GM19324 (cell line): ENCODE measurements around the gene SPINK2.

ENCODE experiments used
- ATAC-seq: cut with Tn5 transposase; IDR thresholded peaks from one replicate; pipeline ENCODE4 v1.9.1; 2021; ENCODE audit warnings: mild to moderate bottlenecking, moderate library complexity; ENCODE audit not compliant: unreplicated experiment, low FRiP score

The SPINK2 gene

DNA sequence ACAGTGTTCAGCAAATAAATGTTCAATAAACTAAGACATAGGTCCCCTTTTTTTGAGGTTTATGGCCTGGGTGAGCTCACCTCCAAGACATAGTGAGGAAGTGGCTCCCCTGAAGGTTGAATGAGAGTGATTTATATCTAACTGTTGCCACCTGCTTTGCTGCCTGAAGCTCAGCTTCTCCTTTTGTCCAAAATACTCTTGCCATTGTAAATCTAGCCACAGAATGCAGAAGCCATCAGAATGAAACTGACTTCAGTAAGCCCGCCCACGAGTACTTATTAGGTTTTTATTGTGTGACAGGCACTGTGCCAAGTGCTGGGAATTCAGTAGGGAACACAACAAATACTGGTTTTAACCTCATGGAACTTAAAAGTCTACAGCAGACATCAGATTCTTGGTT is 18.0 kb downstream of the SPINK2 start:
- ATAC-seq = no peak

DNA sequence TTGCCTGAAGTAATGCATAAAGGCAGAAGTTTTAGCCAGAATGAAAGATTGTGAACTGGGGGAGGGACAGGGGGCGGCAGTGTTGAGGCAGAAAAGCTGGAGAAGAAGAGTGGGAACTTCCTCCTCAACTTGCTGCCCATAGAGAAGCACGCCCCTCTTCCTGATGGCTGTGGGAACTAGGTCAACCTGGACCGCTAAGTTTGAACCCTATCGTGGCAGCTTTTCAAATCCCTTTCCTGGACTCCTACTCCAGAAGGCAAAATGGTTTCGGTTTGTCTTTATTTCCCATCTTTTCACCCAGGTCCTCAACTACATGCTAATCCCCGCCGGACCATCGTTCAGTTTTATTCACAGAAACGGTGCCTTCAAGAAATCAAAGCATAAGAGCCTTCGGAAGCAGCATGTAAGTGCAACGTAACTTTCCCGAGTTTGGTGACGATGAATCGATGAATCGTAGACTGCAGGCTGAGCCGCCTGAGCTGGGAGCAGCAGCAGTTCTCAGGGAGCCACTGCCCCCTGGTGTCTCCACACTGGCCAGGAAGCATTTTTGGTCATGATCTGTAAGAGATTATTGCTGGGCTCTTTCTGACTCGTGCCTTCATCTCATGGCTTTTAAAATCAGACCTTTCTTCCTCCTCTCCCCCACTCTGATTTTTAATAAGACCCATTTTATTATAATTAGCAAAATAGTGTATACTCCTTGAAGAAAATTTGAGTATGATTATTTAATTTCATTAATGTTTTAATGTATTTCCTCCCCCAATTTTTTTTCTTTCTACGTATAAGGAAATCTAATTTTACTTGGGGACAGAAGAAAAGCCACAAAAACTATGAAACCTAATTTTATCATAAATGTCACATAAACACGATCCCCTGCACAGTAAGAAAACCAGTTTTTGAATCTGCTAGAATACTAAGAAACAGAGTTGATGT is 21.4 kb downstream of the SPINK2 start:
- ATAC-seq = peak; percentile 95

DNA sequence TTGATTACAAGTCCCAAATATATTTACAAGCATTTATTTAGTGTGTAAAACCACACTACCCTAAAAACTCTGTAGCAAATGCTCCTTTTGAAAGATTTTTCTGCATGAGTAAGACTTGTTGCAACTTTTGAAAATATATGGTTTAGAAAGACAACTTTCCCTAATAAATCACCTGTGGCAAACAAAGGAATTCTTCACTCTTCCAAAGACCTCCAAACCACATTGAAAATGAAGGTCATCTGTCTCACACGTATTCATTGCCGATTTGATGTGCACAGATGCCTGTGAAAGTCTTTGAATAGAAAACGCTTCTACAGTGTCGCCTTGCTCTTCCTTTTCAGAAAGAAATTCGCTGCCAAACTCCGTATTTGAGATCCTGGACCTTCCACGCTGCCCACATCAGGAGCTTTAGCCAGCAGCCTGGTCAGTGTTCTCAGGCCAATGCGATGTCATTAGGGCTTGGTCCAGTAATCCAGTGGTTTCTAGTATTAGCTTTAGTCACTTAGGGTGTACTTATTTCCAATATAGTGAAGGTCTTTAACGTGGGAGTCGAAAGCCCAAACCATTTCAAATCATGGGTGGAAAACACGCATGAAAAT is 22.2 kb downstream of the SPINK2 start:
- no peak for ATAC-seq

DNA sequence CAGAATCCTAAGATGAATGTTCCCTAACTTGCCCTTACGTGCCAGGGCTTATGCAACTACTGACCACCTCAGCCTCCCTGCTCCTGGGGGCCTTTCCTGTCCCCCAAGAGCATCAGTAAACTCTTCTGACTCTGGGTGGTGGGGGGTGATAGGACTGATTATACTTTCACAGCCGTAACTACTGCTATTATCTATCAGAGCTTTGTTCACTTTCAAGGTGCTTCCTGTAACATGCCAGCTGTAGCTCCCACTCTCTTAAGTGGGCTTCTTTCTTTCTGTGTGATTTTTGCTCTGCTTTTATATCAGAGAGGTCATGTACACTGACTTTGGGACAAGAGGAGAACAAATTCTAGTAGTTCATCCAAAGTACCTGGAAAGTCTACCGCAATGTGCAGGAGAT is 25.3 kb downstream of the SPINK2 start:
- ATAC-seq = no peak

DNA sequence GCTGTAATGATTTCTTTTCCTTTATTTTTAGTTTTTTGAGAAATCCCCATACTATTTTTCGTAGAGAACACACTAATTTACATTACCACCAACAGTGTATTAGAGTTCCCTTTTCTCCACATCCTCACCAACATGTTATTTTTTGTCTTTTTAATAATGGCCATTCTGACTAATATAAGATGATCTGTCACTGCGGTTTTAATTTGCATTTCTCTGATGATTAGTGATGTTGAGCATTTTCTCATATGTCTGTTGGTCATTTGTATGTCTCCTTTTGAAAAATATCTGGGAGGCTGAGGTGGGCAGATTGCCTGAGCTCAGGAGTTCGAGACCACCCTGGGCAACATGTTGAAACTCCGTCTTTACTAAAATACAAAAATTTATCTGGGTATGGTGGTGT is 30.2 kb downstream of the SPINK2 start:
- no peak for ATAC-seq

DNA sequence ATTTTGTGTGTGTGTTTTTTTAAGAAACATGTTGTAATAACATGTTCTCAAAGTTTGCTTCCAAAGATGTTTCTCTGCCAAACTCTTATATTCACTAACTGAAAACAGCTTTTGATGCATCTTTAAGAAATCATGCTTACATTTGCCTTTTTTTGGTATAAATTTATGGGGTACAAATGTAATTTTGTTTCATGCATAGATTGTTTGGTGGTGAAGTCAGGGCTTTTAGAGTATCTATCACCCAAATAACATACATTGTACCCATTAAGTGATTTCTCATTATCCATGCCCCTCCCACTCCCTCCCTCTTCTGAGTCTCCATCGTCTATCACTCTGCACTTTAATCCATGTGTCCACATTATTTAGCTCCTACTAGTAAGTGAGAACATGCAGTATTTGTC is 30.8 kb downstream of the SPINK2 start:
- ATAC-seq = no peak

DNA sequence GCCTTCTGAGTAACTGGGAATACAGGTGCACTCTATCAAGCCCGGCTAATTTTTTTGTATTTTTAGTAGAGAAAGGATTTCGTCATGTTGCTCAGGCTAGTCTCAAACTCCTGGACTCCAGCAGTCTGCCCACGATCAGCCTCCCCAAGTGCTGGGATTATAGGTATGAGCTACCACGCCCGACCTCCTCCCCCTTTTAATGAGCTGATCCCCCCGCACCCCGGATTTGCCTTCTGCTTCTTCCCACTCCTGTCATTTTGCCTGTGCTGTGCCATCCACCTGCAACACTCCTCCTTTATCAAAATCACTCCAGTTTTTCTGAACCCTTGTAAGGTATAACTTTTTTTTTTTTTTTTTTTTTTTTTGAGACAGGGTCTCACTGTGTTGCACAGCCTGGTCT is 33.4 kb downstream of the SPINK2 start:
- ATAC-seq = no peak

DNA sequence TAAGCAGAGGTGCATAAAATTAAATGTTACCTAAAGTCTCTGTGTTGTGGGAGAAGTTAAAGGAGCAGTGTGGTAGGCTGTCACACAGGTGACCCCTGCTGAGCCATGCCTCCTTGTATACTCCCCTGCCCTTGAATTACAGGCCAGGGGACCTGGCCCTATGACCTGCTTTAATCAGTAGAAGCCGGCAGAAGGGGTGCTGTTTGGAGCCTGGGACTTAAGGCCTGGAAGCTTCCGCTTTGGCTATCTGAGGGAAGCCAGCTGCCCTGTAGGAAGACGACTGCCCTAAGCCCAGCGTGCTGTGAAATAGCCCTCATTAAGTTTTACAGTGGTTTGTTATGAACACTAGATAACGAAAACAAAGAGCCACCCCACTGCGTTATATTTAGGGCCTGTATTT is 34.1 kb downstream of the SPINK2 start:
- ATAC-seq = no peak

DNA sequence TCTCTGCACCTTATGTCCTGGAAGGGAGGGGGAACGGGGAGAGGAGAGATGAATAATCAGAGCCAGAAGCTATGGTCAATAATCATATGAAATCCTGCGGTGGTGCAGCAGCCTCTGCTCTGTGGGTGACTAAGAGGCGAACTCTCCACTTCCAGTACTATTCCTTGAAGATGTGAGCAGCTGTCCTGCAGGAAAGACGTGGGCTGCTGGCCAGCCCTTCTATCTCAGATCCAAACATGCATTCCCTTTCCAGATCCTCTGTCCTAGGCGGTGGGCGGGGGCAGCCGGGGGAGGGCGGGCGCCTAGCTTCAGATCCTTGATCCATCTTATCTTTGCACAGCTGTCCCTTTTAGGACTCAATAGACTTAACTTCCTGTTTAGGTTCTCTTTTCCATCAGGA is 34.5 kb downstream of the SPINK2 start:
- no peak for ATAC-seq

DNA sequence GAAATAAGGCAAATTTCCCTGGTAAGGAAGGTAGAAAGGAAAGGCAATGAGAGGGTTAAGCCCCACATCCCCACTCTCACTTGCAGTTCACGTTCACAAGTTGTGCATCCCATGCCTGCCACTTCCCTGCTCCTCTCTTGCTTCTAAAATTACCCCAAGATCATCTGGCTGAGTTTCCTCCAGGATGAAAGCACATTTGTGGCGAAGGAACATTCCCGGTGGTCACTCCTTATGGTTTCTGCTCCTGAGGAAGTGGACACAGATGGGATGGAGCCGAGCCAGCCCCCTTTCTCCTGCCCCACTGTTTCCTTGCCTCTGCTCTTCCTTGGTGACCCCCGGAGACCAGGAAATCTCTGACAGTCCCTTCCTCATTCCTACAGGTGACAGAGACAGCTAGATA is 37.5 kb downstream of the SPINK2 start:
- ATAC-seq = no peak

DNA sequence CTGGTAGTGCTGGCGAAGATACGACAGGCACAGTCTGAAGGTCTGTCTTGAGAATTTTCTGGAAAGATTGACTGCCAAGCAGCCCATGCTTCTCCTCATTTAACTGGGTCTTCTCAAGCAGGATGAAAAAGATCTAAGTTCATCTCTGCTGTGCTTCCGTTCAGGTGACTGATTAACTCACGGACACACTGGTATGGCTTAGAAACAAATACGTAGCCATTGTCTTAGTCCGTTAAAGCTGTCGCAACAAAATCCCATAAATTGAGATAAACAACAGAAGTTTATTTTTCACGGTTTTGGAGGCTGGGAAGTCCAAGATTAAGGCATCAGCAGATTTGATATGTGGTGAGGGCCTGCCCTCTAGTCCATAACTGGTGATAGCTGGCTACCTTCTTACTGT is 39.5 kb downstream of the SPINK2 start:
- ATAC-seq = no peak

DNA sequence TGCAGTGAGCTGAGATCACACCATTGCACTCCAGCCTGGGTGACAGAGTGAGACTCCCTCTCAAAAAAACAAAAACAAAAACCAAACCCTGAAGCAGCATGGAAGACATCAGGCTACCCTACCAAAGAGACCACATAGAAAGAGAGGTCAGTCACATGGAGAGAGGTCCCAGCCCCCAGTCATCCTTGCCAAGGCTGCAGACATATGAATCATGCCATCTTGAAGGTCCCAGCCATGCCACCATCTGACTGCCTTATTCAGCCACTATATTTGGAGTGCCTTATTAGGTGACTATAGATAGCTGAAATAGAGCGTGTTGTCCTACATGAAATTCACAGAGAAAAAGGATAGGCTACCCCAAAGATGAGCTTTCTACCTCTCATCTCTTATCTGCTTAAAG is 48.2 kb downstream of the SPINK2 start:
- no peak for ATAC-seq

DNA sequence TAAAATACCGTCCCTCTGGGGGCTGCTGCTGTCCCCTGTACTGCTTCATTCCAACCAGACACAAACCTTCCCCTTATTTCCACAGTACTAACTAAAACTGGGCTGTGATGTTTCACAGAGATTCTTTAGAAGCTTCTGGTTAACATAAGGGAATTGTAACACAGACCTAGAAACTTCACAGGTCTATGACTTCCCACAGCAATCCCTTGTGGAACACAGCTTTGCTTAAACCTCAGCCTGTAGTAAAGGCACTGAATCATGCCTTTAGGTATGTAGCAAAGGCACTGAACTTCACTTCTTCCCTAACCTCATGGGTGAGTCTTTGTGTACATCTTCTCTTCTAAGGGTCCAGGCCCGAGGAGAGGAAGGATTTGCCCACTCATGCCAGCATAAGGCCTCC is 49.4 kb downstream of the SPINK2 start:
- ATAC-seq = no peak

DNA sequence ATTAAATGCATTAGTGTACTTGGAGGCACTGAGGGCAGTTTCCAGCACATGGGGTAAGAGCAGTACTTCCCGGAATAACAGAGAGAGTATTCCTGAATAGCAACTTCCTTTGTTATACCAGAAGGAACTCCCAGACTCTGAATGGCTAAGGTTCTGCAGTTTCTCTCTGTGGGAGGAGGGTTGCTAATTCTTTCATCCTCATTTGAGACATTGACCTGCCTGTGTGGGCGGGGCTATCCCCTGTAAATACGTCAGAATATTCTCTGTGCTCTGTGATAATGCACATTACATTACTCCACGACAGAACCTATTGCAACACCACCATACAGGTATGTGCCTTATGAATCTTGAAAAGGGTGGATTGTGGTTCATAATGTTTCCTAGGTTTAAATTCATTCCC is 52.7 kb downstream of the SPINK2 start:
- ATAC-seq = no peak

DNA sequence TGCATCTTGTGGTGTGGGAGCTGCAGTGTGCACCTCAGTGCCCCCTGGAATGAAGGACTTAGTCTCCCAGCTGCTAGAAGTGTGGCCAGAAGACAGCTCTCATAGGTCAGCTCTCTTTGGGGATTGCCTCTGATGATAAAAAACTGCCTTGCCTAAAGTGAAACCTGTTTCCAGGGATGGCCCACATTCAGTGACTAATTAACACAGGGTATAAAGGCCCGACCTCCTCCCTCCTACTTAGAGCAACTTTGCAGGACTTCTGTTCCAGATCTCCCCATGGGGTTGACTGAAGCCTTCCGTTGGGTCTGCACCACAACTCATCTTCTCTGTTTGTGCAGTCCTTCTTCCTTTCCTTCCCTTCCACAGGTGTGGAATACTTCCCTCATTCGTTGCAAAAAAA is 53.2 kb downstream of the SPINK2 start:
- no peak for ATAC-seq

DNA sequence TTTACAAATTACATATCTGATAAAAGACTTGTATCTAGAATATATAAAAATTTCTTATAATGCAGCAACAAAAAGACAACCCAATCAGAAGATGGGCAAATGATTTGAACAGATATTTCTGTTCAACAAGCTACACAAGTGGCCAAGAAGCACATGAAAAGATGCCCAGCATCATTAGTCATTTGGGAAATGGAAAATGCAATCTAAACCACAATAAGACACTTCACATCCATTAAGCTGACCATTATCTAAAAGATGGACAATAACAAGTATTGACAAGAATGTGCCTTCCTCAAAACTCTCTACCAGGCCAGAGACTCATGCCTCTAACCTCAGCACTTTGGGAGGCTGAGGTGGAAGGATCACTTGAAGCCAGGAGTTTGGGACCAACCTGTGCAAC is 53.9 kb downstream of the SPINK2 start:
- ATAC-seq = no peak

DNA sequence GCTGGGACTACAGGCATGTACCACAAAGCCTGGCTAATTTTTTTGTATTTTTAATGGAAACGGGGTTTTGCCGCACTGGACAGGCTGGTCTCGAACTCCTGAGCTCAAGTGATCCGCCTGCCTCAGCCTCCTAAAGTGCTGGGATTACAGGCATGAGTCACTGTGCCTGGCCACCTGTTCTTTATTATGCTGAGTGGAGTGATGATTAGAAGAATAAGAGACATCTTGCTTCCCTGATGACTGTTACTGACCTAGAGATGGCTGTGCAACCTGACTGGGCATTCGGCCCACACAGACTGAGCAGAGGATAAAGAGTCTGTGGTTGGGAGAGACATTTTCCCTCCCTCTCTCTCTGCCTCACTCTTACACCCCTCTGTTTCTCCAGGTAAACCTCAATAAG is 56.7 kb downstream of the SPINK2 start:
- no peak for ATAC-seq

DNA sequence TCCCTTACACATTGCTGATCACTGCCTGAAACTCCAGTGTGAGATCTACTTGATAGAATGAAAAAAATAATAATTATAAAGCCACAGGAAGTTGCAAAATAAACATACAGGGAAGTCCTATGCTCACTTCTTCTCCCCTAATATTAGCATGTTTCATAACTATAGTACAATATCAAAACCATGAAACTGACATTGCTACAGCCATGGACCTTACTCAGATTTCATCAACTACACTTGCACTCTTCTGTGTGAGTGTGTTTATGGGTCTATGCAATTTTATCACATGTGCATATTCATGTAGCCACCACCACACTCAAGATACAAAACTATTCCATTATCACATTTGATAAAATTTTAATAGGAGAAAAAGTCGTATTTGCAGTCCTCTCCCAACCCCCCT is 57.3 kb downstream of the SPINK2 start:
- no peak for ATAC-seq

DNA sequence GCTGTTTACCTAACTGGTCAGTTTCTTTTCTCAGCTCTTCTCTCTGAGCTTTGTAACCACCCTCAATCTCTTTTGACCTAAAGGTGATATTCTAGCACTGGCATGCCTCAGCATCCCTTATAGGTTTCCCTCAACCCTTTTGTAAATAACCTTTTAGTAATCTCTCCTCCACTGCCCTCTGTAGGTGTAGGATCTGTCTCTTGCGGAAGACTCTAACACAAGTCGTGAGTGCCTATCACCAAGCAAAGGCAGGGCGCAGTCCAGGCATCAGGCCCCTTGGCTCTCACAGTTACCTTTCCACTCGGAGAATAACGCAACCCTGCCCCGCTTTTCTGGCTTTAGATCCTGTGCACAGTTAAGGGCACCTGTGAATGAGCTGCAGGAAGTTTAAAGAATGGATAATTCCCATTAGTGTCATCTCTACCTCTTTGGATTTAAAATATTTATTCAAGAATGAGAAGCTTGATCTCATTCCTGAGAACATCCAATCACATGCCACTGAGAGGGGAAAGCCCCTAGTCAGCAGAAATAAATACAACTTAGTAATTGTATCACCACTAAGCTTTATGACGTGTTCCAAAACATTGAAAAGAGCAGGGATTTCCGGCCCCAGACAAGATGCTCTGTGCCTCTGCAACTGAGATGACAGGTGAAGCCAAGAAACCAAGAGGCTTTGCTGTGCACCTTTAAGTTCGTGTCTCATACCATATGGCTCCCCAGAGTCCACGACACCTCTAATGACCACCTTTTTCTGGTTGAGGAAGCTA is 58.8 kb downstream of the SPINK2 start:
- no peak for ATAC-seq

DNA sequence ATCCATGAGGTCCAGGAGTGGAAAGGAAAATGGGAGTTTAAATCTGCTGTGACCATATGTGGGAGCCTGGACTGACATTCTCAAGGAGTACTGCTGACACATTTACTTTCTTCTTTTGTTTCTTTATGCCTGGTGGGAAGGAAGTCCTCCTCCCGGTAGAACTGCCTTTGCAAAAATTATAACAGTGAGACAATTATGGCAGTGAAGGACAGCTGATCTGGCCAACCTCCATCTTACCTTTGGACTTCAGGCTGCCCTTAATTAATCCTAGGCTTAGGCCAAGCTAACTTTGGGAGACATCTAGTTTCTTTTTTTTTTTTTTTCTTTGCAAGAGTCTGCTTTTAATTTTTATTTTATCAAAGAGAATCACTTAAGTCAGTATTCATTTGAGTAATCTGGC is 61.3 kb downstream of the SPINK2 start:
- no peak for ATAC-seq
